Measurements from ENCODE around the gene ANTXR1.
A peak's percentile ranks its signal among the peaks of the same experiment; 100 is the strongest.

Gene ANTXR1

DNA sequence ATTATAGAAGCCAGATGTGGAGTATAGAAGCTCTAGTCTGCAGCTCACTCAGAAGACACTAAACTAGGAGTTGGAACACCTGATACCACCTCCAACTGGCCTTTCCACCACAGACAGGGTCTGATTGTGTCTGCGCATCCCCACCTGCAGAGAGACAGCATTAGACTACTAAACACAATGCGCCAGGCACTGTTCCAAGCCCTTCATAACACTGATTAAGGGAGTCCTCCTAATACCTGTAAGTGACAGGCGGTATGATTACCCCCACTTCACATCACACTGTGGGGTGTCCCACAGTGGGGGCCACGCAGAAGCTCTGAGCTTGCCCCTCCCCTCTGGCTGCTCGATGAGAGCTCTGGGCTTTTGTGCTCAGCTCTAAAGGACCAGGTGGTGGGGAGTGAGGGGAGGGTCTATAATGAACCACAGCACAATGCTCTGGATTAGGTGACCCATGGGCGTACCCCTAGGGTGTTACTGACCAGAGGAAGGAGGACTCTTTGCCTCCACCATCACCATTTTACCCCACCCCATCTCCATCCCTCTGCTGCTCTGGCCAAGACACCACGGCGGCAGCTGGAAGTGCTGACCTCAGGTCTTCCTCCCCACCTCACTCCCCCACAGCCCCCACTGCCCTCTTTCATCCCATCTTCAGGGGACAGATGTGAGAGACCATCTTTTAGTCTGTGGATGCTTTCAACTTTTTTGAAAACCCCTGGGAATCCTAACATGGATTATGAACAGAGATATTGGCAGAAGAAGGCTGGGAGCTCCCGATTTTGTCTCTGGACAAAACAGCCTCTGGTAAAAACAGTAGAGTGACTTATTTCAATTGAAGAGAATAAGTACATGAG is 228.9 kb downstream of the ANTXR1 start:
- peak overlapping the region; percentile 4 to 86 for H3K18ac ChIP-seq (ENCODE audit: low read depth in 1 of 2, low read length in 2 of 2)

GRCh38 chr2:69242651-69243051 is 229.7 kb downstream of the ANTXR1 start:
- peak overlapping the region in 1 of 2 experiments; percentile 32 for H3K4ac ChIP-seq (ENCODE audit: low read depth in 1 of 2, low read length in 2 of 2)
- H3K18ac ChIP-seq (ENCODE audit: low read depth in 1 of 2, low read length in 2 of 2): peak overlapping the region in 1 of 2 experiments; percentile 41
- peak overlapping the region; percentile 73 for H2BK120ac ChIP-seq (ENCODE audit: low read depth, low read length)
- H3K36me3 ChIP-seq (ENCODE audit: control insufficient read depth in 1 of 2, insufficient read depth in 2 of 2, low read depth in 1 of 2, low read length in 2 of 2): peaks cover 22 to 29% of the 10 kb centered on the region in 2 experiments
- no peak overlapping the region for H2AK5ac ChIP-seq (ENCODE audit: low read length, severe bottlenecking)
- H3K27ac ChIP-seq (ENCODE audit: low read length, poor library complexity, severe bottlenecking): no peak overlapping the region
- WGBS: 63% methylated on average over 7 of the region's 7 CpGs
- H3K14ac ChIP-seq (ENCODE audit: low read length in 2 of 2): no peak overlapping the region
- no peak overlapping the region for H2BK15ac ChIP-seq (ENCODE audit: low read depth, poor library complexity, severe bottlenecking)
- no peak overlapping the region for H4K8ac ChIP-seq (ENCODE audit: low read length)
- H3K27me3 ChIP-seq (ENCODE audit: control insufficient read depth in 1 of 2, insufficient read depth in 1 of 2, low read length in 2 of 2): no peaks in the 10 kb centered on the region
- no peak overlapping the region for H2AFZ ChIP-seq (ENCODE audit: low read depth, low read length)
- H3K9me3 ChIP-seq (ENCODE audit: control insufficient read depth, low read length): no peaks in the 10 kb centered on the region
- no peak overlapping the region for H2BK12ac ChIP-seq (ENCODE audit: low read length in 2 of 2)
- H3K4me1 ChIP-seq (ENCODE audit: control insufficient read depth, insufficient read depth, low read depth, low read length): peaks cover 1% of the 10 kb centered on the region
- no peak overlapping the region for H2BK5ac ChIP-seq (ENCODE audit: low read depth, low read length, poor library complexity, severe bottlenecking)
- peak; percentile 92 for DNase-seq
- peak overlapping the region; percentile 79 for H4K91ac ChIP-seq (ENCODE audit: low read length)
- no peak overlapping the region for H3K4me3 ChIP-seq (ENCODE audit: insufficient read depth in 1 of 2, low read depth in 1 of 2, low read length in 2 of 2)
- no peak overlapping the region for H3K23ac ChIP-seq (ENCODE audit: low read length in 2 of 2)
- no peaks in the 10 kb centered on the region for H3K79me1 ChIP-seq (replicated peaks; ENCODE audit: low read length, poor library complexity, severe bottlenecking)
- peak overlapping the region; percentile 46 for H3K9ac ChIP-seq (ENCODE audit: low read length)
- H3K4me2 ChIP-seq (ENCODE audit: low read length, poor library complexity, severe bottlenecking): no peak overlapping the region

More for the DNA sequence above, 228.9 kb downstream of the ANTXR1 start:
- Histone ChIP-seq H3K4me2 (ENCODE audit: low read length, poor library complexity, severe bottlenecking) (no peak overlapping the region), H2BK120ac (ENCODE audit: low read depth, low read length) (peak overlapping the region; percentile 73), H2BK5ac (ENCODE audit: low read depth, low read length, poor library complexity, severe bottlenecking) (no peak overlapping the region), H3K27ac (ENCODE audit: low read length, poor library complexity, severe bottlenecking) (no peak overlapping the region), H3K4me1 (ENCODE audit: control insufficient read depth, insufficient read depth, low read depth, low read length) (peaks cover 1% of the 10 kb centered on the region), H3K23ac (ENCODE audit: low read length in 2 of 2) (peak overlapping the region in 1 of 2 experiments; percentile 46), H2BK15ac (ENCODE audit: low read depth, poor library complexity, severe bottlenecking) (peak overlapping the region; percentile 13), H3K36me3 (ENCODE audit: control insufficient read depth in 1 of 2, insufficient read depth in 2 of 2, low read depth in 1 of 2, low read length in 2 of 2) (peaks cover 16 to 26% of the 10 kb centered on the region in 2 experiments), H3K14ac (ENCODE audit: low read length in 2 of 2) (peak overlapping the region in 1 of 2 experiments; percentile 18), H3K4me3 (ENCODE audit: insufficient read depth in 1 of 2, low read depth in 1 of 2, low read length in 2 of 2) (no peak overlapping the region), H3K27me3 (ENCODE audit: control insufficient read depth in 1 of 2, insufficient read depth in 1 of 2, low read length in 2 of 2) (no peaks in the 10 kb centered on the region), H3K9ac (ENCODE audit: low read length) (peak overlapping the region; percentile 46), H3K79me1 (replicated peaks; ENCODE audit: low read length, poor library complexity, severe bottlenecking) (no peaks in the 10 kb centered on the region), H3K4ac (ENCODE audit: low read depth in 1 of 2, low read length in 2 of 2) (peak overlapping the region; percentile 35 to 53), H2AK5ac (ENCODE audit: low read length, severe bottlenecking) (no peak overlapping the region), H2AFZ (ENCODE audit: low read depth, low read length) (no peak overlapping the region), H4K91ac (ENCODE audit: low read length) (peak overlapping the region; percentile 70), H4K8ac (ENCODE audit: low read length) (peak overlapping the region; percentile 75), H3K9me3 (ENCODE audit: control insufficient read depth, low read length) (no peaks in the 10 kb centered on the region), H2BK12ac (ENCODE audit: low read length in 2 of 2) (peak overlapping the region in 1 of 2 experiments; percentile 72)
- WGBS: 98% methylated on average over 7 of the region's 9 CpGs
- DNase-seq: no peak

DNA sequence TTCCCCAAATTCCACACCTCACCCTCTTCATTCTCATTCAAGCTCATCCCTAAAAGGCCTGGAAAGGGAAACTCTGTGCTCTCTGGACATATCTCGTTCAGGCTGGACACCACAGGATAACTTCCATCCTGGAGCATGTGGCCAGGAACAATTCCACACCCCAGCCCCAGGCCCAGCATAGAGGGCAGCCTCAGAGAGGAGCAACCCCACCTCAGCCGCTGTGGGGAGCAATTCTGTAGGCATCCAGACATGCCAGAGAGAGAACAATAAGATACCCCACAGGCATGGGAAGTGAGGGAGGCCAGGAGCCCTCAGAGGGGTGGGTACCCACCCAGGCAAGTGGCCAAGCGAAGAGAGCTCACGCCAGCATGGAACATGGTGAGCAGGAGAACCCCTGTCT is 230.7 kb downstream of the ANTXR1 start:
- H2BK12ac ChIP-seq (ENCODE audit: low read length in 2 of 2): peak overlapping the region; percentile 86 to 89
- 98% methylated on average over 4 of the region's 4 CpGs for WGBS

GRCh38 chr2:69244882-69245281 is 231.9 kb downstream of the ANTXR1 start:
- 97% methylated on average over 6 of the region's 6 CpGs for WGBS
- H3K27me3 ChIP-seq (ENCODE audit: control insufficient read depth in 1 of 2, insufficient read depth in 1 of 2, low read length in 2 of 2): no peaks in the 10 kb centered on the region
- H3K18ac ChIP-seq (ENCODE audit: low read depth in 1 of 2, low read length in 2 of 2): peak overlapping the region; percentile 16 to 42
- no peaks in the 10 kb centered on the region for H3K9me3 ChIP-seq (ENCODE audit: control insufficient read depth, low read length)
- H3K79me1 ChIP-seq (replicated peaks; ENCODE audit: low read length, poor library complexity, severe bottlenecking): no peaks in the 10 kb centered on the region
- no peak overlapping the region for H4K8ac ChIP-seq (ENCODE audit: low read length)
- peak overlapping the region; percentile 25 for H4K91ac ChIP-seq (ENCODE audit: low read length)
- no peak overlapping the region for H3K4me3 ChIP-seq (ENCODE audit: insufficient read depth in 1 of 2, low read depth in 1 of 2, low read length in 2 of 2)
- H3K9ac ChIP-seq (ENCODE audit: low read length): no peak overlapping the region
- no peak overlapping the region for H3K14ac ChIP-seq (ENCODE audit: low read length in 2 of 2)
- H2BK15ac ChIP-seq (ENCODE audit: low read depth, poor library complexity, severe bottlenecking): no peak overlapping the region
- H3K4ac ChIP-seq (ENCODE audit: low read depth in 1 of 2, low read length in 2 of 2): peak overlapping the region in 1 of 2 experiments; percentile 17
- no peak overlapping the region for H3K23ac ChIP-seq (ENCODE audit: low read length in 2 of 2)
- H2BK120ac ChIP-seq (ENCODE audit: low read depth, low read length): peak overlapping the region; percentile 65
- no peak overlapping the region for H2AFZ ChIP-seq (ENCODE audit: low read depth, low read length)
- no peak overlapping the region for H3K27ac ChIP-seq (ENCODE audit: low read length, poor library complexity, severe bottlenecking)
- H3K4me1 ChIP-seq (ENCODE audit: control insufficient read depth, insufficient read depth, low read depth, low read length): no peaks in the 10 kb centered on the region
- H2BK5ac ChIP-seq (ENCODE audit: low read depth, low read length, poor library complexity, severe bottlenecking): no peak overlapping the region
- peaks cover 30% of the 10 kb centered on the region in 2 experiments for H3K36me3 ChIP-seq (ENCODE audit: control insufficient read depth in 1 of 2, insufficient read depth in 2 of 2, low read depth in 1 of 2, low read length in 2 of 2)
- no peak for DNase-seq
- no peak overlapping the region for H3K4me2 ChIP-seq (ENCODE audit: low read length, poor library complexity, severe bottlenecking)
- no peak overlapping the region for H2BK12ac ChIP-seq (ENCODE audit: low read length in 2 of 2)
- no peak overlapping the region for H2AK5ac ChIP-seq (ENCODE audit: low read length, severe bottlenecking)

More for the DNA sequence above, 230.7 kb downstream of the ANTXR1 start:
- peak overlapping the region in 1 of 2 experiments; percentile 9 for H3K23ac ChIP-seq (ENCODE audit: low read length in 2 of 2)
- no peak for DNase-seq
- H3K4ac ChIP-seq (ENCODE audit: low read depth in 1 of 2, low read length in 2 of 2): peak overlapping the region; percentile 49 to 74
- H3K4me2 ChIP-seq (ENCODE audit: low read length, poor library complexity, severe bottlenecking): no peak overlapping the region
- H4K91ac ChIP-seq (ENCODE audit: low read length): peak overlapping the region; percentile 88
- H2BK15ac ChIP-seq (ENCODE audit: low read depth, poor library complexity, severe bottlenecking): peak overlapping the region; percentile 78
- peak overlapping the region; percentile 23 to 83 for H3K18ac ChIP-seq (ENCODE audit: low read depth in 1 of 2, low read length in 2 of 2)
- H3K27ac ChIP-seq (ENCODE audit: low read length, poor library complexity, severe bottlenecking): no peak overlapping the region
- H2AFZ ChIP-seq (ENCODE audit: low read depth, low read length): no peak overlapping the region
- H3K4me3 ChIP-seq (ENCODE audit: insufficient read depth in 1 of 2, low read depth in 1 of 2, low read length in 2 of 2): no peak overlapping the region
- peaks cover 1% of the 10 kb centered on the region for H3K4me1 ChIP-seq (ENCODE audit: control insufficient read depth, insufficient read depth, low read depth, low read length)
- H3K14ac ChIP-seq (ENCODE audit: low read length in 2 of 2): peak overlapping the region in 1 of 2 experiments; percentile 79
- peak overlapping the region; percentile 11 for H2BK120ac ChIP-seq (ENCODE audit: low read depth, low read length)
- H3K36me3 ChIP-seq (ENCODE audit: control insufficient read depth in 1 of 2, insufficient read depth in 2 of 2, low read depth in 1 of 2, low read length in 2 of 2): peaks cover 30% of the 10 kb centered on the region in 2 experiments
- peak overlapping the region; percentile 29 for H4K8ac ChIP-seq (ENCODE audit: low read length)
- no peaks in the 10 kb centered on the region for H3K9me3 ChIP-seq (ENCODE audit: control insufficient read depth, low read length)
- peak overlapping the region; percentile 46 for H3K9ac ChIP-seq (ENCODE audit: low read length)
- no peak overlapping the region for H2BK5ac ChIP-seq (ENCODE audit: low read depth, low read length, poor library complexity, severe bottlenecking)
- H3K27me3 ChIP-seq (ENCODE audit: control insufficient read depth in 1 of 2, insufficient read depth in 1 of 2, low read length in 2 of 2): no peaks in the 10 kb centered on the region
- no peaks in the 10 kb centered on the region for H3K79me1 ChIP-seq (replicated peaks; ENCODE audit: low read length, poor library complexity, severe bottlenecking)
- H2AK5ac ChIP-seq (ENCODE audit: low read length, severe bottlenecking): no peak overlapping the region
